Stimulated activated CD8-positive, alpha-beta memory T cell treated with anti-CD3 and anti-CD28 coated beads, Interleukin-12 subunit alpha, Interleukin-12 subunit beta, amount 100 ng/mL, for 24 hours (primary cell): ENCODE results near the gene LTK.

Experiments used
- DNase-seq: peaks from one replicate; pipeline ENCODE4 v3.0.0-alpha.2; 2020; ENCODE audit errors: extremely low read depth

LTK gene

GRCh38 chr15:41530363-41530956, 16.8 kb upstream of the LTK start:
- no peak for DNase-seq

GRCh38 chr15:41523097-41523496, 9.5 kb upstream of the LTK start:
- DNase-seq: no peak

GRCh38 chr15:41521614-41522013, 8.0 kb upstream of the LTK start:
- DNase-seq: no peak

GRCh38 chr15:41520636-41521035, 7.0 kb upstream of the LTK start:
- DNase-seq: no peak

GRCh38 chr15:41517895-41518449, 4.3 kb upstream of the LTK start:
- no peak for DNase-seq

GRCh38 chr15:41512940-41513505, 604 bp downstream of the LTK start:
- no peak for DNase-seq

- DNase-seq: no peak
Observed at GRCh38 chr15:41512512-41512939, 1.1 kb downstream of the LTK start.

- no peak for DNase-seq
Observed at GRCh38 chr15:41511899-41512369, 1.7 kb downstream of the LTK start.

GRCh38 chr15:41511331-41511898, 2.2 kb downstream of the LTK start:
- DNase-seq: no peak

GRCh38 chr15:41510728-41511127, 2.9 kb downstream of the LTK start:
- no peak for DNase-seq

- no peak for DNase-seq
Observed at GRCh38 chr15:41507820-41508290, 5.8 kb downstream of the LTK start.

GRCh38 chr15:41506796-41507341, 6.8 kb downstream of the LTK start:
- DNase-seq: no peak

GRCh38 chr15:41505776-41506175, 7.9 kb downstream of the LTK start:
- DNase-seq: no peak

GRCh38 chr15:41504751-41505492, 8.7 kb downstream of the LTK start:
- DNase-seq: no peak

- no peak for DNase-seq
Observed at GRCh38 chr15:41503669-41504010, 10.0 kb downstream of the LTK start.

- no peak for DNase-seq
Observed at GRCh38 chr15:41502795-41503668, 10.6 kb downstream of the LTK start.

GRCh38 chr15:41501931-41502794, 11.5 kb downstream of the LTK start:
- no peak for DNase-seq

- DNase-seq: no peak
Observed at GRCh38 chr15:41501191-41501917, 12.3 kb downstream of the LTK start.

GRCh38 chr15:41499109-41499851, 14.3 kb downstream of the LTK start:
- no peak for DNase-seq
